HepG2 (cell line): ENCODE results near the gene CASKIN1. TPM values are rescaled to one million over a fixed set of nuclear protein-coding genes. Genes with fewer than 3 reads are reported as not detected.

Experiments
- AGO1 ChIP-seq: fragments of 200-400 bp; formaldehyde crosslinking; IDR thresholded peaks from 2 replicates; pipeline ENCODE4 v1.6.1; 2017; ENCODE audit warnings: mild to moderate bottlenecking, low read depth, low read length, moderate library complexity; ENCODE audit not compliant: poor library complexity, severe bottlenecking
- ATF7 ChIP-seq, 2 experiments: fragments of 450-650 bp in 1 of 2; sonication (generic) in 1 of 2; formaldehyde crosslinking in 1 of 2; IDR thresholded peaks; 2 replicates each; pipeline versions ENCODE4 v1.4.0 to v1.6.1; 2016 to 2020; ENCODE audit warnings: antibody characterized with exemption in 1 of 2, mild to moderate bottlenecking in 1 of 2, missing genetic modification reagents in 1 of 2
- EZH2 ChIP-seq: conservative IDR thresholded peaks from 2 replicates; pipeline ENCODE4 v1.6.1; 2012; ENCODE audit warnings: mild to moderate bottlenecking, low read depth, low read length, moderate library complexity
- GABPB1 ChIP-seq: IDR thresholded peaks from 2 replicates; pipeline ENCODE4 v1.6.1; 2016; ENCODE audit warnings: mild to moderate bottlenecking, missing genetic modification reagents, moderate library complexity, missing compliant biosample characterization
- HMGXB3 ChIP-seq: sonication (generic); formaldehyde crosslinking; IDR thresholded peaks from 2 replicates; pipeline ENCODE4 v1.4.0; 2020; ENCODE audit warnings: missing genetic modification reagents, borderline replicate concordance
- HMGXB4 ChIP-seq, 2 experiments: sonication (generic) in 1 of 2; formaldehyde crosslinking in 1 of 2; IDR thresholded peaks; 2 replicates each; pipeline versions ENCODE4 v1.4.0 to v1.6.1; 2018 to 2020; ENCODE audit warnings: missing genetic modification reagents in 2 of 2, borderline replicate concordance in 1 of 2, low read depth in 1 of 2, mild to moderate bottlenecking in 1 of 2, missing biosample characterization in 1 of 2
- KMT2A ChIP-seq: sonication (generic); formaldehyde crosslinking; IDR thresholded peaks from 2 replicates; pipeline ENCODE4 v1.4.0; 2020; ENCODE audit warnings: missing genetic modification reagents
- PATZ1 ChIP-seq: sonication (generic); formaldehyde crosslinking; IDR thresholded peaks from 2 replicates; pipeline ENCODE4 v1.4.0; 2020; ENCODE audit warnings: missing genetic modification reagents
- SP4 ChIP-seq: sonication (generic); formaldehyde crosslinking; IDR thresholded peaks from 2 replicates; pipeline ENCODE4 v1.8.1; 2023; ENCODE audit warnings: mild to moderate bottlenecking, missing genetic modification reagents
- TFDP1 ChIP-seq: IDR thresholded peaks from 2 replicates; pipeline ENCODE4 v1.6.1; 2016; ENCODE audit warnings: missing compliant biosample characterization, missing genetic modification reagents, borderline replicate concordance
- TOPORS ChIP-seq: sonication (generic); formaldehyde crosslinking; IDR thresholded peaks from 2 replicates; pipeline ENCODE4 v1.8.0; 2023; ENCODE audit warnings: mild to moderate bottlenecking, missing genetic modification reagents
- ZBTB33 ChIP-seq: sonication (generic); formaldehyde crosslinking; IDR thresholded peaks from 2 replicates; pipeline ENCODE4 v1.4.0; 2020; ENCODE audit warnings: missing genetic modification reagents
- ZBTB38 ChIP-seq: sonication (generic); formaldehyde crosslinking; IDR thresholded peaks from 2 replicates; pipeline ENCODE4 v1.5.1; 2020; ENCODE audit warnings: mild to moderate bottlenecking, missing genetic modification reagents
- ZNF567 ChIP-seq: sonication (generic); formaldehyde crosslinking; IDR thresholded peaks from 2 replicates; pipeline ENCODE4 v1.8.1; 2023; ENCODE audit warnings: mild to moderate bottlenecking, missing genetic modification reagents, borderline replicate concordance
- polyA plus RNA-seq, 8 experiments: library from polyadenylated mRNA; depleted of rRNA in 3 of 8; stranded (reverse) in 7 of 8; unstranded in 1 of 8; fragments of >200 nt; fragmentation: Illumina TruSeq in 4 of 8; extraction: Trizol in 4 of 8; gene quantifications; 2 replicates each; pipeline versions ENCODE4 v1.2.1 to v1.2.3, GENCODE V29; 2011 to 2016; ENCODE audit warnings: low read depth in 4 of 8, missing spikeins in 1 of 8, mixed read lengths in 1 of 8; ENCODE audit not compliant: insufficient read depth in 1 of 8
- total RNA-seq, 5 experiments: library from RNA; depleted of rRNA; stranded (reverse); fragments of >200 nt; fragmentation: Illumina TruSeq; extraction: Trizol; gene quantifications; 2 replicates each; pipeline ENCODE4 v1.2.3, GENCODE V29; 2016; ENCODE audit warnings: low read depth in 1 of 5

The CASKIN1 gene
- total and polyA plus RNA-seq, 2 of the 13 experiments (the other 11 are each of a cell fraction or from before 2014, with no cell fraction given), result 1.2 to 2.2 TPM

GRCh38 chr16:2195322-2196161 lies 863 bp downstream of the CASKIN1 start (continued):
- TF ChIP-seq HMGXB4 (CRISPR knock-in tag; IDR thresholded peaks at IDR 0.05; ENCODE audit: borderline replicate concordance in 1 of 2, low read depth in 1 of 2) (peak in 1 of 2 experiments; percentile 44; a peak in 1 of 4 replicates), AGO1 (no peak), HMGXB3 (no peak), KMT2A (no peak), GABPB1 (no peak), ATF7 (IDR thresholded peaks at IDR 0.05) (no peak), ATF7 (CRISPR knock-in tag; IDR thresholded peaks at IDR 0.05) (no peak), EZH2 (no peak), PATZ1 (CRISPR knock-in tag) (peak; percentile 57; the same call in 1 of the 2 replicates), TFDP1 (CRISPR knock-in tag) (0 out of 2 replicates have a peak, but pooled peaks have one; percentile 3), TOPORS (CRISPR knock-in tag) (no peak), ZNF567 (CRISPR knock-in tag) (no peak), ZBTB33 (no peak), ZBTB38 (CRISPR knock-in tag) (0 out of 2 replicates have a peak, but pooled peaks have one; percentile 7), SP4 (CRISPR knock-in tag) (peak; percentile 30; the same call in 1 of the 2 replicates)
